NCI-H748 treated with DMSO at 0.1 percent for 48 hours (cell line): Measurements from ENCODE around the gene SLCO1B1.
A peak's percentile ranks its signal among the peaks of the same experiment; 100 is the strongest.

ENCODE experiments used
- DNase-seq: peaks from one replicate; lab custom pipeline; 2025; lab: John Stamatoyannopoulos, UW

The SLCO1B1 gene

GRCh38 chr12:21220266-21220665 is 89.3 kb downstream of the SLCO1B1 start:
- no peak for DNase-seq

- no peak for DNase-seq
Measured at GRCh38 chr12:21221072-21221471, 90.1 kb downstream of the SLCO1B1 start.

- no peak for DNase-seq
Measured at GRCh38 chr12:21221778-21222177, 90.8 kb downstream of the SLCO1B1 start.

- DNase-seq: no peak
Measured at GRCh38 chr12:21223930-21224329, 92.9 kb downstream of the SLCO1B1 start.

- DNase-seq: no peak
Measured at GRCh38 chr12:21234395-21234794, 103.4 kb downstream of the SLCO1B1 start.

GRCh38 chr12:21239866-21240265 is 108.9 kb downstream of the SLCO1B1 start:
- no peak for DNase-seq

- peak; percentile 0 for DNase-seq
Measured at GRCh38 chr12:21248679-21249078, 117.7 kb downstream of the SLCO1B1 start.

GRCh38 chr12:21252070-21252469 is 121.1 kb downstream of the SLCO1B1 start:
- DNase-seq: no peak

- no peak for DNase-seq
Measured at GRCh38 chr12:21257172-21257571, 126.2 kb downstream of the SLCO1B1 start.

GRCh38 chr12:21264232-21264631 is 133.2 kb downstream of the SLCO1B1 start:
- no peak for DNase-seq

- no peak for DNase-seq
Measured at GRCh38 chr12:21265932-21266331, 134.9 kb downstream of the SLCO1B1 start.

GRCh38 chr12:21276826-21277225 is 145.8 kb downstream of the SLCO1B1 start:
- DNase-seq: no peak
